ENCODE measurements around the gene RBM47. TPM values are rescaled to one million over a fixed set of nuclear protein-coding genes. Genes with fewer than 3 reads are reported as not detected.
A peak's percentile ranks its signal among the peaks of the same experiment; 100 is the strongest.
"Not testable (repeated sequence)": the region's sequence is repeated elsewhere in the genome, so short reads cannot be mapped to it uniquely, and the experiment has no call there.

RBM47 gene
- total and polyA plus RNA-seq, 12 donors = 0.41 to 14.0 (median 2.1) TPM

DNA sequence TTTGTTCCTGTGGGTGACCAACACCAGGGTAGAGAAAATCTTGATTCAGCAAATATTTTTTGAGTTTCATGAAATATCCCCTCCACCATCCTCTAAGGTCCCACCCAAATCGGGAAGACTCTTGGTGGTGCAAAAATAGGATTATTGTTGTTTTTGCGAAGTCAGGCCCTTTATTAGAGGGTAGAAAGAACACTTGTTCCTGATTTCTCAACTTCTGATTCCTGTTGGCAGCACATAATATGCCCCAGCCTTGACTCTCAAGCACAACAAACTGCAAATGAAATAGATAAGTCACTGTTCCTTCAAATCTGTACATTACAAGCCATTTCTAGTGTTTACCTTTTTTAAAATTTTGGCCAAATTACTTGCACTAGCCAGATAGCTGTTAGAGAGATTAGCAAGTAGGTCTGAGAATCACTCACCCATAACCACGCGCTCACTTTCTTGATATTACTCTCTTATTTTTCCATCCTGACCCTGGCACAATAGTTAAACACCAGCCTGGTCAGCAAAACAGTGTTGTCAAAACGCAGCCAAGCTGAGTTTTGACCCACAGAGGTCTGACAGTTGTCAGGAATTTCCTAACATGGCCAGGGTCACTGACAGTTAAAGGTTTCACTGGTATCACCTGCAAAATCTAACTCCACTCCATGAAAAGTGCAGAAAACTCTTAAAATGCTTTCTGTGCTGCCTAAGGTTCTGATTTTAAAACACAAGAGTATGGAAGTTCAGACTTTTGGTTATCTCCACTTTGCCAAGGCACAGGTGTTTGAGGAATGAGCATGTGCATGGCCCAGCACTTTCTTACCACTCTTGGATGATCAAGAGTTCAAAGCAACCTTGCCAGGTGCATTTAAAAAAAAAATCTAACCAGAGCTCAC, 69.8 kb downstream of the RBM47 start:
- peak overlapping the region in 1 of 10 donors; percentile 75 for H3K27ac ChIP-seq
- no peak overlapping the region for H3K4me3 ChIP-seq
- no peaks in the 10 kb centered on the region for H3K9me3 ChIP-seq
- H3K27me3 ChIP-seq = peaks cover 0 to 4% (median 0%) of the 10 kb centered on the region in 7 donors
- peak in 5 of 8 donors; percentile 31 to 65 (median 52) for ATAC-seq
- intact Hi-C loops (cut with DNase I) = no loop called here
- no peaks in the 10 kb centered on the region for H3K36me3 ChIP-seq
- DNase-seq = no peak
- no peak for TF ChIP-seq CTCF (IDR thresholded peaks at IDR 0.05)
- H3K4me1 ChIP-seq = peaks cover 0 to 77% (median 0%) of the 10 kb centered on the region in 9 donors
- 63 to 68% methylated on average over 5 of the region's 5 CpGs for WGBS, 2 donors

GRCh38 chr4:40557736-40558135, 71.9 kb downstream of the RBM47 start:
- WGBS, 2 donors = 92 to 95% methylated on average over 2 of the region's 2 CpGs
- H3K4me1 ChIP-seq = peaks cover 0 to 78% (median 0%) of the 10 kb centered on the region in 9 donors
- no peak for TF ChIP-seq CTCF (IDR thresholded peaks at IDR 0.05)

GRCh38 chr4:40555176-40555900, 74.3 kb downstream of the RBM47 start:
- ATAC-seq (no peak), DNase-seq (no peak)
- Histone ChIP-seq H3K4me3 (peak overlapping the region in 1 of 10 donors; percentile 27), H3K4me1 (peaks cover 0 to 76% (median 0%) of the 10 kb centered on the region in 9 donors), H3K27ac (peak overlapping the region in 2 of 10 donors; percentile 40 to 88), H3K36me3 (no peaks in the 10 kb centered on the region), H3K27me3 (peaks cover 0 to 5% (median 0%) of the 10 kb centered on the region in 7 donors), H3K9me3 (no peaks in the 10 kb centered on the region)
- WGBS, 2 donors = 89 to 93% methylated on average over 15 of the region's 15 CpGs
- TF ChIP-seq CTCF (IDR thresholded peaks at IDR 0.05) = no peak
- intact Hi-C loops (cut with DNase I) = no loop called here

More at GRCh38 chr4:40557736-40558135, 71.9 kb downstream of the RBM47 start:
- no peak for DNase-seq
- ATAC-seq = no peak
- no peak overlapping the region for H3K4me3 ChIP-seq
- H3K27me3 ChIP-seq = peaks cover 0 to 5% (median 0%) of the 10 kb centered on the region in 7 donors
- intact Hi-C loops (cut with DNase I) = no loop called here
- no peaks in the 10 kb centered on the region for H3K9me3 ChIP-seq
- H3K36me3 ChIP-seq = no peaks in the 10 kb centered on the region
- H3K27ac ChIP-seq = peak overlapping the region in 1 of 10 donors; percentile 22

DNA sequence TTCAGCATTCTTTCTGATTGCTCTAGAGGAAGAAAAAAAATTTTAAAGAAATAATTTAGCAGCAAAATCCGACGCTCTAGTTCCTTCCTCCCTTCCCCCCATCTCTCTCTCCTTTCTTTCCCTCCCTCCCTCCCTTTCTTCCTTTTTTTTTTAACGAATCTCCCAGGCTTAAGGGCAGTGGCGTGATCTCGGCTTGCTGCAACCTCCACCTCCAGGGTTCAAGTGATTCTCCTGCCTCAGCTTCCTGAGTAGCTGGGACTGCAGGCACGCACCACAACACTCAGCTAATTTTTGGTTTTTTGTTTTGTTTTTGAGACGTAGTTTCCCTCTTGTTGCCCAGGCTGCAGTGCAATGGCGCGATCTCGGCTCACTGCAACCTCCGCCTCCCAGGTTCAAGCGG, 75.0 kb downstream of the RBM47 start:
- DNase-seq; intact Hi-C loops (cut with DNase I); H3K36me3 ChIP-seq; H3K9me3 ChIP-seq; H3K27me3 ChIP-seq: not testable (repeated sequence)
- ATAC-seq = peak in 1 of 8 donors; percentile 22
- Histone ChIP-seq H3K4me1 (peaks cover 0 to 76% (median 0%) of the 10 kb centered on the region in 9 donors), H3K4me3 (peak overlapping the region in 1 of 10 donors; percentile 27), H3K27ac (peak overlapping the region in 6 of 10 donors; percentile 6 to 88 (median 28))
- WGBS, 2 donors = 64 to 71% methylated on average over 12 of the region's 12 CpGs
